ENCODE results near the gene MS4A8. TPM values are rescaled to one million over a fixed set of nuclear protein-coding genes. Genes with fewer than 3 reads are reported as not detected.

The MS4A8 gene
- total and polyA plus RNA-seq, 2 of the 4 experiments (the other 2 are of a cell fraction) = not detected

GRCh38 chr11:60753309-60753708, 53.9 kb downstream of the MS4A8 start:
- no peak for DNase-seq
- dilution Hi-C loops (cut with HindIII; ENCODE audit: low sequenced_read_pairs, unreplicated experiment) = no loop called here
- no peak overlapping the region for H3K23ac ChIP-seq (ENCODE audit: low read depth, low read length)
- H2BK15ac ChIP-seq (ENCODE audit: low read depth, low read length) = no peak overlapping the region
- ChIA-PET CTCF (interaction anchor here (1.0 kb wide), 1 partner anchor 9 kb away, joined by 4 read pairs; no protein-coding TSS in a partner anchor), POLR2A (ENCODE audit: unreplicated experiment) (no interaction called here)
- no peak overlapping the region for H3K9ac ChIP-seq (ENCODE audit: low read depth, low read length)
- no peaks in the 10 kb centered on the region for H3K9me1 ChIP-seq (ENCODE audit: insufficient read depth, low read length)
- H3K4me1 ChIP-seq (ENCODE audit: control insufficient read depth, insufficient read depth, low read length) = no peaks in the 10 kb centered on the region
- no peaks in the 10 kb centered on the region for H3K9me3 ChIP-seq (ENCODE audit: control insufficient read depth, insufficient read depth, low read length)
- H3K36me3 ChIP-seq (ENCODE audit: control insufficient read depth, insufficient read depth, low read length) = no peaks in the 10 kb centered on the region
- no peak overlapping the region for H3K4me3 ChIP-seq (ENCODE audit: insufficient read depth, low read depth, low read length)
- no peaks in the 10 kb centered on the region for H3K27me3 ChIP-seq (ENCODE audit: control insufficient read depth, insufficient read depth, low read length)
- no peak overlapping the region for H3K14ac ChIP-seq (replicated peaks; ENCODE audit: low read depth, low read length)
- no peak overlapping the region for H4K91ac ChIP-seq (ENCODE audit: insufficient read depth, low read depth, low read length)
- H3K18ac ChIP-seq (ENCODE audit: low read depth, low read length) = no peak overlapping the region
- no peak for ATAC-seq (ENCODE audit: low read depth)
- no peak overlapping the region for H2BK5ac ChIP-seq (ENCODE audit: low read depth, low read length, poor library complexity, severe bottlenecking)
- H3K4ac ChIP-seq (ENCODE audit: low read depth, low read length) = no peak overlapping the region
- H3K4me2 ChIP-seq (ENCODE audit: low read depth, low read length) = no peak overlapping the region
- H3K27ac ChIP-seq (ENCODE audit: insufficient read depth, low read length) = no peak overlapping the region
- no peaks in the 10 kb centered on the region for H4K20me1 ChIP-seq (ENCODE audit: insufficient read depth, low read length)
- no CpG with 5 or more reads among the region's 4 CpGs for WGBS, 2 experiments (ENCODE audit: extremely low coverage in 2 of 2, insufficient read length in 1 of 2)
- H4K8ac ChIP-seq (ENCODE audit: low read depth in 2 of 2, low read length in 2 of 2) = no peak overlapping the region
- in situ Hi-C loops (cut with MboI; ENCODE audit: low sequenced_read_pairs) = no loop called here
- BruUV-seq (replicated peaks) = no TSS peak
- no peak overlapping the region for H3K56ac ChIP-seq (ENCODE audit: extremely low read depth, insufficient read depth, low read length)
- H2BK20ac ChIP-seq (ENCODE audit: low read depth, low read length) = no peak overlapping the region
- intact Hi-C loops (cut with micrococcal nuclease) = no loop called here
- H2BK120ac ChIP-seq (ENCODE audit: low read depth, low read length) = no peak overlapping the region
- no peak overlapping the region for H2AFZ ChIP-seq (replicated peaks; ENCODE audit: low read length, poor library complexity)
- no peak overlapping the region for H2AK9ac ChIP-seq (replicated peaks; ENCODE audit: low read depth, low read length, poor library complexity)
- no peak overlapping the region for H2AK5ac ChIP-seq (ENCODE audit: low read depth, low read length)
- H4K5ac ChIP-seq (ENCODE audit: low read depth, low read length) = no peak overlapping the region
- no peaks in the 10 kb centered on the region for H3K79me1 ChIP-seq (ENCODE audit: low read depth in 1 of 2, low read length in 2 of 2)
- TF ChIP-seq, protein P1, sequence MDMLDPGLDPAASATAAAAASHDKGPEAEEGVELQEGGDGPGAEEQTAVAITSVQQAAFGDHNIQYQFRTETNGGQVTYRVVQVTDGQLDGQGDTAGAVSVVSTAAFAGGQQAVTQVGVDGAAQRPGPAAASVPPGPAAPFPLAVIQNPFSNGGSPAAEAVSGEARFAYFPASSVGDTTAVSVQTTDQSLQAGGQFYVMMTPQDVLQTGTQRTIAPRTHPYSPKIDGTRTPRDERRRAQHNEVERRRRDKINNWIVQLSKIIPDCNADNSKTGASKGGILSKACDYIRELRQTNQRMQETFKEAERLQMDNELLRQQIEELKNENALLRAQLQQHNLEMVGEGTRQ (IDR thresholded peaks at IDR 0.05; ENCODE audit: low read depth, low read length) = 0 out of 2 replicates have a peak, but pooled peaks have one; percentile 16
- no peak for TF ChIP-seq NFE2L2 (IDR thresholded peaks at IDR 0.05; ENCODE audit: low read depth, low read length)

Data from IMR-90 (cell line).